Endothelial cell of umbilical vein (primary cell): Measurements from ENCODE around the gene ADD2. TPM values are rescaled to one million over a fixed set of nuclear protein-coding genes. Genes with fewer than 3 reads are reported as not detected.

Experiments
- BruUV-seq: library from RNA; stranded (reverse); fragments of 400-500 nt; replicated peaks from 2 replicates; lab custom pipeline; 2021; lab: Mats Ljungman, UMichigan
- CTCF ChIA-PET: fragments of 300-600, 350-600 bp; sonication (Branson Sonifier 250); formaldehyde crosslinking; loops from one replicate; lab custom pipeline; 2021; ENCODE audit warnings: antibody characterized with exemption, inconsistent platforms; lab: Charles Lee
- POLR2A ChIA-PET: fragments of 300-600, 350-600 bp; sonication (Branson Sonifier 250); formaldehyde crosslinking; loops from one replicate; lab custom pipeline; 2021; ENCODE audit warnings: antibody characterized with exemption, inconsistent platforms; lab: Charles Lee
- DNase-seq: peaks from one replicate; pipeline ENCODE4 v3.0.0-alpha.2; 2011; ENCODE audit warnings: low read depth, low spot score
- FAIRE-seq: peaks from 2 replicates; lab custom pipeline; 2011; peaks lifted over from hg19 to GRCh38; lab: Jason Lieb, UNC
- H2AFZ ChIP-seq: 2 replicates; pipeline ENCODE4 v1.6.0; 2012; ENCODE audit warnings: low read depth, low read length, control low read depth, inconsistent platforms
- H3K27ac ChIP-seq: 2 replicates; pipeline ENCODE4 v1.5.1; 2011; ENCODE audit warnings: low read depth, mild to moderate bottlenecking, control low read depth, low read length, moderate library complexity; ENCODE audit not compliant: insufficient read depth
- H3K27me3 ChIP-seq, 2 experiments: 2 replicates each; pipeline versions ENCODE4 v1.6.0 to v1.6.1; 2011; ENCODE audit warnings: low read length in 2 of 2, mixed read lengths in 1 of 2; ENCODE audit not compliant: control insufficient read depth in 2 of 2, insufficient read depth in 2 of 2
- H3K36me3 ChIP-seq, 2 experiments: 2 replicates in 1 of 2; 3 replicates in 1 of 2; pipeline ENCODE4 v1.5.1; 2011; ENCODE audit warnings: low read length in 2 of 2, mild to moderate bottlenecking in 1 of 2, moderate library complexity in 1 of 2; ENCODE audit not compliant: control insufficient read depth in 2 of 2, insufficient read depth in 2 of 2; ENCODE audit errors: extremely low read depth in 1 of 2
- H3K4me1 ChIP-seq: 3 replicates; pipeline ENCODE4 v1.5.1; 2011; ENCODE audit warnings: mild to moderate bottlenecking, low read length; ENCODE audit not compliant: control insufficient read depth, insufficient read depth; ENCODE audit errors: extremely low read depth
- H3K4me2 ChIP-seq: 2 replicates; pipeline ENCODE4 v1.6.1; 2011; ENCODE audit warnings: low read length, control low read depth, mixed read lengths; ENCODE audit not compliant: insufficient read depth
- H3K4me3 ChIP-seq, 3 experiments: fragments of 200-600 bp in 1 of 3; sonication (generic), shearing (Covaris generic) in 1 of 3; replicated peaks in 1 of 3; 2 replicates each; pipeline ENCODE4 v1.5.1; 2011 to 2016; ENCODE audit warnings: control low read depth in 3 of 3, low read length in 3 of 3, mild to moderate bottlenecking in 2 of 3, inconsistent platforms in 1 of 3, low read depth in 1 of 3, moderate library complexity in 1 of 3; ENCODE audit not compliant: insufficient read depth in 1 of 3
- H3K79me2 ChIP-seq: 2 replicates; pipeline ENCODE4 v1.6.0; 2012; ENCODE audit warnings: low read length, inconsistent platforms; ENCODE audit not compliant: control insufficient read depth, insufficient read depth
- H3K9ac ChIP-seq: replicated peaks from 2 replicates; pipeline ENCODE3; 2011; ENCODE audit warnings: low read length, control low read depth; ENCODE audit not compliant: insufficient read depth; ENCODE audit errors: extremely low read depth
- H3K9me1 ChIP-seq: replicated peaks from 3 replicates; pipeline ENCODE4 v1.6.0; 2011; ENCODE audit warnings: mild to moderate bottlenecking, low read length; ENCODE audit not compliant: control insufficient read depth, insufficient read depth; ENCODE audit errors: extremely low read depth
- H3K9me3 ChIP-seq: replicated peaks from 2 replicates; pipeline ENCODE4 v1.5.1; 2012; ENCODE audit warnings: low read length, inconsistent platforms; ENCODE audit not compliant: control insufficient read depth, insufficient read depth
- H4K20me1 ChIP-seq: replicated peaks from 2 replicates; pipeline ENCODE3; 2011; ENCODE audit warnings: mild to moderate bottlenecking, low read length; ENCODE audit not compliant: control insufficient read depth, insufficient read depth; ENCODE audit errors: extremely low read depth
- CTCF ChIP-seq, 2 donors: IDR thresholded peaks; 1 replicate in 1 of 2; 2 replicates in 1 of 2; pipeline ENCODE4 v1.5.1; 2011; ENCODE audit warnings: low read length in 2 of 2, mild to moderate bottlenecking in 2 of 2, moderate library complexity in 2 of 2, control low read depth in 1 of 2, inconsistent platforms in 1 of 2, low read depth in 1 of 2; ENCODE audit not compliant: insufficient read depth in 1 of 2; ENCODE audit errors: extremely low read depth in 1 of 2
- EZH2 ChIP-seq: IDR thresholded peaks from 2 replicates; pipeline ENCODE4 v1.6.1; 2012; ENCODE audit warnings: borderline replicate concordance, low read depth, mild to moderate bottlenecking, moderate library complexity, low read length, inconsistent platforms; ENCODE audit not compliant: severe bottlenecking
- FOS ChIP-seq: IDR thresholded peaks from 2 replicates; pipeline ENCODE4 v1.6.1; 2011; ENCODE audit warnings: mild to moderate bottlenecking, low read length, moderate library complexity, borderline replicate concordance; ENCODE audit not compliant: insufficient read depth
- GATA2 ChIP-seq: IDR thresholded peaks from 2 replicates; pipeline ENCODE4 v1.7.0; 2011; ENCODE audit warnings: low read depth, mild to moderate bottlenecking, moderate library complexity, mixed read lengths, low read length; ENCODE audit not compliant: insufficient read length, insufficient read depth
- JUN ChIP-seq: IDR thresholded peaks from 2 replicates; pipeline ENCODE4 v1.6.1; 2011; ENCODE audit warnings: borderline replicate concordance, low read depth; ENCODE audit not compliant: insufficient read length, insufficient read depth
- MAX ChIP-seq: IDR thresholded peaks from 2 replicates; pipeline ENCODE4 v1.6.1; 2011; ENCODE audit not compliant: insufficient read depth, insufficient read length
- MYC ChIP-seq: IDR thresholded peaks from one replicate; pipeline ENCODE4 v1.6.1; 2011; ENCODE audit warnings: mild to moderate bottlenecking, low read depth, low read length
- POLR2A ChIP-seq: IDR thresholded peaks from 2 replicates; pipeline ENCODE4 v1.6.1; 2012; ENCODE audit warnings: low read depth, mild to moderate bottlenecking, control low read depth, low read length
- POLR2AphosphoS5 ChIP-seq: IDR thresholded peaks from 2 replicates; pipeline ENCODE4 v1.6.1; 2012; ENCODE audit warnings: low read depth, mild to moderate bottlenecking, control low read depth, low read length, moderate library complexity; ENCODE audit not compliant: insufficient read depth
- dilution Hi-C: fragments of 300-500 bp; cut with MboI; formaldehyde crosslinking; loops from one replicate; pipeline ENCODE4 v1.15.0; 2019; ENCODE audit warnings: low sequenced_read_pairs; ENCODE audit not compliant: extremely low pct_ligation_motif_present
- intact Hi-C: fragments of 100-400 bp; cut with micrococcal nuclease; formaldehyde crosslinking; loops from one replicate; pipeline ENCODE4 v1.10.0; 2022
- polyA plus RNA-seq, 4 experiments: library from polyadenylated mRNA; depleted of rRNA in 3 of 4; stranded (reverse) in 3 of 4; unstranded in 1 of 4; fragments of >200 nt; gene quantifications; 2 replicates each; pipeline versions ENCODE4 v1.2.1 to v1.2.3, GENCODE V29; 2011 to 2012; ENCODE audit warnings: missing spikeins in 1 of 4
- total RNA-seq: library from RNA; stranded (reverse); gene quantifications from 2 replicates; pipeline ENCODE4 v1.2.3, GENCODE V29; 2021

Gene ADD2
- total and polyA plus RNA-seq, 2 donors (not counting 3 experiments of a cell fraction or from before 2014, with no cell fraction given) = 0.17 TPM; not detected in 1

GRCh38 chr2:70684846-70685622 is 83.0 kb downstream of the ADD2 start:
- CTCF ChIA-PET = interaction anchor here (2.0 to 2.2 kb wide), 2 partner anchors 11 to 381 kb away, joined by 5 to 6 read pairs; no protein-coding TSS in a partner anchor
- FAIRE-seq = no peak
- no TSS peak for BruUV-seq

GRCh38 chr2:70683455-70683854 is 84.5 kb downstream of the ADD2 start:
- H3K9me3 ChIP-seq = no peaks in the 10 kb centered on the region
- H3K4me3 ChIP-seq = no peak overlapping the region
- H3K27ac ChIP-seq = no peak overlapping the region
- dilution Hi-C loops (no loop called here), intact Hi-C loops (no loop called here)
- ChIA-PET CTCF (no interaction called here), POLR2A (no interaction called here)
- H3K79me2 ChIP-seq = no peaks in the 10 kb centered on the region
- TF ChIP-seq POLR2A (no peak), FOS (no peak), MAX (no peak), EZH2 (no peak), CTCF (IDR thresholded peaks at IDR 0.05; ENCODE audit: extremely low read depth in 1 of 2, insufficient read depth in 1 of 2, low read depth in 1 of 2, low read length in 2 of 2) (no peak), POLR2AphosphoS5 (no peak), GATA2 (no peak), MYC (no peak), JUN (no peak)
- no peak for DNase-seq
- H3K9me1 ChIP-seq = no peaks in the 10 kb centered on the region
- no TSS peak for BruUV-seq
- no peak overlapping the region for H3K4me2 ChIP-seq
- FAIRE-seq = no peak
- H3K9ac ChIP-seq = no peak overlapping the region
- H2AFZ ChIP-seq = no peak overlapping the region
- no peaks in the 10 kb centered on the region for H4K20me1 ChIP-seq
- H3K36me3 ChIP-seq = no peaks in the 10 kb centered on the region
- peaks cover 0 to 2% of the 10 kb centered on the region in 2 experiments for H3K27me3 ChIP-seq
- no peaks in the 10 kb centered on the region for H3K4me1 ChIP-seq

More at GRCh38 chr2:70684846-70685622, 83.0 kb downstream of the ADD2 start:
- TF ChIP-seq EZH2 = no peak
- no peak for TF ChIP-seq JUN
- no peak for TF ChIP-seq GATA2
- no peak for TF ChIP-seq POLR2A
- TF ChIP-seq MAX = no peak
- TF ChIP-seq POLR2AphosphoS5 = no peak
- no peak overlapping the region for H2AFZ ChIP-seq
- H3K27ac ChIP-seq = no peak overlapping the region
- no peaks in the 10 kb centered on the region for H4K20me1 ChIP-seq
- H3K4me1 ChIP-seq = no peaks in the 10 kb centered on the region
- no peaks in the 10 kb centered on the region for H3K9me1 ChIP-seq
- DNase-seq = no peak
- no peak overlapping the region for H3K9ac ChIP-seq
- H3K79me2 ChIP-seq = no peaks in the 10 kb centered on the region
- intact Hi-C loops = no loop called here
- H3K4me3 ChIP-seq = no peak overlapping the region
- no peaks in the 10 kb centered on the region for H3K36me3 ChIP-seq
- POLR2A ChIA-PET = no interaction called here
- dilution Hi-C loops = no loop called here
- H3K9me3 ChIP-seq = no peaks in the 10 kb centered on the region
- no peak overlapping the region for H3K4me2 ChIP-seq
- H3K27me3 ChIP-seq = no peaks in the 10 kb centered on the region
